Diencephalon (tissue), 1 donor: ENCODE results near the gene PSME1. TPM values are rescaled to one million over a fixed set of nuclear protein-coding genes. Genes with fewer than 3 reads are reported as not detected.

Experiments used
- small RNA-seq: library from RNA; depleted of rRNA; stranded (forward); fragments of <200 nt; gene quantifications from one replicate; pipeline ENCODE3, GENCODE V24; 2014
- total RNA-seq: library from RNA; depleted of rRNA; stranded (reverse); fragments of >200 nt; gene quantifications from one replicate; pipeline ENCODE4 v1.2.3, GENCODE V29; 2014

The PSME1 gene
- total RNA-seq, result 30.4 TPM

GRCh38 chr14:24135834-24136683 lies at the start of gene PSME1:
Gene PSME1, plus strand, starts transcription at chr14:24136194. Its CDS starts 69 bp downstream, at chr14:24136263.

GRCh38 chr14:24093901-24094840 lies 41.8 kb upstream of the PSME1 start, which contains the start of gene PCK2:
Gene PCK2, plus strand, starts transcription at chr14:24094311. Its CDS starts 95 bp downstream, at chr14:24094406.

GRCh38 chr14:24114532-24115421 lies 21.2 kb upstream of the PSME1 start, which contains the start of the genes DCAF11 and NRL:
Gene DCAF11, plus strand, starts transcription at chr14:24114777. Its CDS starts 818 bp downstream, at chr14:24115595.
Gene NRL, minus strand, starts transcription at chr14:24114949. Its CDS starts 32,101 bp downstream, at chr14:24082848.

GRCh38 chr14:24130380-24130716 lies 5.6 kb upstream of the PSME1 start, which contains the start of gene FITM1:
Gene FITM1, plus strand, starts transcription at chr14:24130659. Its CDS starts 905 bp downstream, at chr14:24131564.

GRCh38 chr14:24141097-24141880 lies 5.3 kb downstream of the PSME1 start, which contains the start of gene EMC9:
Gene EMC9, minus strand, starts transcription at chr14:24141591. Its CDS starts 287 bp downstream, at chr14:24141304.

GRCh38 chr14:24146453-24146977 lies 10.5 kb downstream of the PSME1 start, which contains the start of gene PSME2:
Gene PSME2, minus strand, starts transcription at chr14:24146610. Its CDS starts 29 bp downstream, at chr14:24146581.

GRCh38 chr14:24146978-24147760 lies 11.2 kb downstream of the PSME1 start, which contains the start of gene RNF31:
Gene RNF31, plus strand, starts transcription at chr14:24147498. Its CDS starts 201 bp downstream, at chr14:24147699.

GRCh38 chr14:24160850-24161804 lies 25.1 kb downstream of the PSME1 start, which contains the start of gene IRF9:
Gene IRF9, plus strand, starts transcription at chr14:24161265. Its CDS starts 880 bp downstream, at chr14:24162145.

GRCh38 chr14:24171422-24172260 lies 35.6 kb downstream of the PSME1 start, which contains the start of gene REC8:
Gene REC8, plus strand, starts transcription at chr14:24172080. Its CDS starts 473 bp downstream, at chr14:24172553.

Small RNA genes within 50 kb of the gene (small RNA-seq; reads per million reads assigned to genes)
- gene IPO4, result not detected
- gene IRF9, result not detected
- gene RNA5SP383, result 0.21 reads per million

Other genes starting within 250 kb of the PSME1 start
- 8.5 TPM for gene DHRS4, start 182.4 kb upstream of the PSME1 start, total RNA-seq
- gene DHRS4L2, start 147.3 kb upstream of the PSME1 start, total RNA-seq, result 3.7 TPM
- gene CARMIL3, start 84.2 kb upstream of the PSME1 start, total RNA-seq, result 28.8 TPM
- 16.8 TPM for gene CPNE6, start 64.6 kb upstream of the PSME1 start, total RNA-seq
- 3.0 TPM for gene PCK2, start 41.9 kb upstream of the PSME1 start, total RNA-seq
- 67.6 TPM for gene DCAF11, start 21.4 kb upstream of the PSME1 start, total RNA-seq
- 2.5 TPM for gene NRL, start 21.2 kb upstream of the PSME1 start, total RNA-seq
- not detected for gene FITM1, start 5.5 kb upstream of the PSME1 start, total RNA-seq
- gene EMC9, start 5.4 kb downstream of the PSME1 start, total RNA-seq, result 15.5 TPM
- 38.8 TPM for gene PSME2, start 10.4 kb downstream of the PSME1 start, total RNA-seq
- gene RNF31, start 11.3 kb downstream of the PSME1 start, total RNA-seq, result 24.5 TPM
- 38.5 TPM for gene IRF9, start 25.1 kb downstream of the PSME1 start, total RNA-seq
- gene REC8, start 35.9 kb downstream of the PSME1 start, total RNA-seq, result 26.3 TPM
- 19.4 TPM for gene IPO4, start 52.6 kb downstream of the PSME1 start, total RNA-seq
- 21.5 TPM for gene TM9SF1, start 59.2 kb downstream of the PSME1 start, total RNA-seq
- not detected for gene TSSK4, start 69.5 kb downstream of the PSME1 start, total RNA-seq
- gene CHMP4A, start 77.3 kb downstream of the PSME1 start, total RNA-seq, result 33.2 TPM
- 16.1 TPM for gene MDP1, start 79.9 kb downstream of the PSME1 start, total RNA-seq
- gene NEDD8, start 96.2 kb downstream of the PSME1 start, total RNA-seq, result 94.6 TPM
- gene GMPR2, start 96.7 kb downstream of the PSME1 start, total RNA-seq, result 48.9 TPM
- gene TINF2, start 106.4 kb downstream of the PSME1 start, total RNA-seq, result 37.6 TPM
- gene TGM1, start 127.0 kb downstream of the PSME1 start, total RNA-seq, result 3.0 TPM
- 31.4 TPM for gene RABGGTA, start 135.4 kb downstream of the PSME1 start, total RNA-seq
- 10.4 TPM for gene DHRS1, start 163.6 kb downstream of the PSME1 start, total RNA-seq
- gene NOP9, start 163.7 kb downstream of the PSME1 start, total RNA-seq, result 20.3 TPM
- 2.8 TPM for gene CIDEB, start 171.8 kb downstream of the PSME1 start, total RNA-seq
- 1.8 TPM for gene LTB4R2, start 173.9 kb downstream of the PSME1 start, total RNA-seq
- 1.2 TPM for gene LTB4R, start 175.3 kb downstream of the PSME1 start, total RNA-seq
- 3.2 TPM for gene ADCY4, start 198.9 kb downstream of the PSME1 start, total RNA-seq
- 0.69 TPM for gene RIPK3, start 203.8 kb downstream of the PSME1 start, total RNA-seq
- 5.5 TPM for gene NFATC4, start 232.0 kb downstream of the PSME1 start, total RNA-seq